CD4-positive, alpha-beta T cell treated with Interleukin-6 at 100 ng/mL for 8 hours (primary cell): ENCODE measurements around the gene CYP2D6.
A peak's percentile ranks its signal among the peaks of the same experiment; 100 is the strongest.
"Not testable (repeated sequence)": the region's sequence is repeated elsewhere in the genome, so short reads cannot be mapped to it uniquely, and the experiment has no call there.

Source experiments
- DNase-seq: peaks from one replicate; pipeline ENCODE4 v3.0.0-alpha.2; 2020; ENCODE audit warnings: mixed read lengths, low spot score

CYP2D6 gene

DNA sequence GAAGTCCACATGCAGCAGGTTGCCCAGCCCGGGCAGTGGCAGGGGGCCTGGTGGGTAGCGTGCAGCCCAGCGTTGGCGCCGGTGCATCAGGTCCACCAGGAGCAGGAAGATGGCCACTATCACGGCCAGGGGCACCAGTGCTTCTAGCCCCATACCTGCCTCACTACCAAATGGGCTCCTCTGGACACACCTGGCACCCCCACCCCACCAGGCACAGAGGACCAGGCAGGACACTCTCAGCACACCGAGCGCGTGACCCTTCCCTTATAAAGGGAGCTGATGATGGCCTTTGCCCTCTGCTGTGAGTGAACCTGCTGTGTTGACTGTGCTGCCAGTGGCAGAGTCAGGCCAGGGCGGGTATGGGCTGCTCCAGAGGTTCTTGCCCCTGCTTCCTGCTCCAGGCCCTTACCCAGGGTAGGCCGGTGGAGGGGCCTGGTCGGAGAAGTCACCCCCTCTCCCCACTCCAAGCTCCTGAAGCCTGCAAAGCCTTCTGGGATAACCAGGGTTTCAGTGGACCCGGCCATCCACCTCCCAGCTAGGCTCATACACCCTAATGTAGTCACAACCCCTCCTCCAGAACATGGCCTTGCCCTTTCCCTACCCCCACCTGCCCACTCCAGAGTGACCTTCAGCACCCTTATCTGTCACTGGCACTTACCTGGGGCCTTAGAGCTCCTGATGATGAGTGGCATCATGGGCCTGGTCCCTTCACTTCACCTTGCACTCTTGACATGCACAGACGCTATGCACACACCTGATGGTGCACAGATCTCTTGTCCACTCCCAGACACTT lies at the start of gene CYP2D6:
TSS of gene CYP2D6 (minus strand) at position 172 of the 793 bp plus-strand sequence. CDS start at position 153, 19 bp downstream.
- DNase-seq = not testable (repeated sequence)

DNA sequence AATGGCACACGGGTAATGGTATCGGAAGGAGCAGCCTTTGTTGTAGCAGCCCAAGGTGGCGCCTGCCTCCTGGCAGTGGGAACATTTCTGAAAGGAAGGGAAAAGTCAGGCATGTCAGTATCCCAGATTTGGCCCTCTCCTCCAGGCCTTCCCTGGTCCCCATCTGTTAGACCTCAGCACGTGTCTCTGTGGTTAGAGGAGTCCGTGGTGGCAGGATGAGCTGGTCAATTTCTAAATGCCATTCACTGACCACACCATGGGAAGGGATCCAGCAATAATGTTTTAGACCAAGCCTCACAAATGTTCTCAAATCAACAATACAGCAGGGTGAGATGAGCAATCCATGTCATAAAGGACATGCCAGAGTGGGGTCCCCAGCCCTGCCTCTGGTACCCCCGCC lies 49.0 kb upstream of the CYP2D6 start:
- no peak for DNase-seq

DNA sequence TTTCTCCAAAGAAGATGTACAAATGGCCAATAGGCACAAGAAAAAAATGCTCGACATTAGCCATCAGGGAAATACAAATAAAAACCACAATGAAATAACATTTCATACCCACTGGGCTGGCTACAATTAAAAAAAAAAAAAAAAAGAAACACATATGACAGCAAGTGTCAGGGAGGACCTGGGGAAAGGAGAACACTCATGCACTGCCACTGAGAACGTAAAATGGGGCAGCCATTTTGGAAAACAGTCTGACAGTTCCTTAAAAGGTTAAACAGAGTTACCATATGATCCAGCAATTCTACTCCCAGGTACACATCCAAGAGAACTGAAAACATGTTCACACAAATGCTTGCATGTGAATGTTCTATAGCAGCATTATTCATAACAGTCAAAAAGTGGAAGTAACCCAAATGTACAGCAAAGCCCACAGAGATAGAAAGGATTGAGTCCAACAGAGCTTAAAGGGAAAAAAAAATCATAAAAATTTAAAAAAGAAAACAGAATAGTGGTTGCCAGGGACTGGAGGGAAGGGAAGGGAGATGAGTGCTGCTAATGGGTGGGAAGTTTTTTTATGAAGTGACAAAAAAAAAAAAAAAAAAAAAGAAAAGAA lies 48.4 kb upstream of the CYP2D6 start:
- no peak for DNase-seq

DNA sequence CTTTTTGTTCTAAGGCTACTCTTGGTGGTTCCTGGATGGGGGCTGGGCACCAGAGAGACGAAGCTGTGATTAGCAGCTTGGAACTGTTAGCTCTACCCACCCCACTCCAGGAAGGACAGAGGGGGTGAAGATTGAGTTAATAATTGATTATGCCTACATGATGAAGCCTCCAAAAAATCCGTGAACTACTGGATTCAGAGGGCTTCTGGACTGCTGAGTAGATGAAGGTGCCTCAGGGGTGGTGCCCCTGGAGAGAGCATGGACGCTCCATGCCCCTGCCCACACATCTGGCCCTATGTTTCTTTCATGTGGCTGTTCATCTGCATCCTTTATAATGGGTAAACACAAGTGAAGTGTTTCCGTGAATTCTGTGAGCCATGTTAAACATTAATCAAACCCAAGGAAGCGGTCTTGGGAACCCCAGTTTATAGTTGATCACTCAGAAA lies 47.3 kb upstream of the CYP2D6 start:
- DNase-seq = no peak

DNA sequence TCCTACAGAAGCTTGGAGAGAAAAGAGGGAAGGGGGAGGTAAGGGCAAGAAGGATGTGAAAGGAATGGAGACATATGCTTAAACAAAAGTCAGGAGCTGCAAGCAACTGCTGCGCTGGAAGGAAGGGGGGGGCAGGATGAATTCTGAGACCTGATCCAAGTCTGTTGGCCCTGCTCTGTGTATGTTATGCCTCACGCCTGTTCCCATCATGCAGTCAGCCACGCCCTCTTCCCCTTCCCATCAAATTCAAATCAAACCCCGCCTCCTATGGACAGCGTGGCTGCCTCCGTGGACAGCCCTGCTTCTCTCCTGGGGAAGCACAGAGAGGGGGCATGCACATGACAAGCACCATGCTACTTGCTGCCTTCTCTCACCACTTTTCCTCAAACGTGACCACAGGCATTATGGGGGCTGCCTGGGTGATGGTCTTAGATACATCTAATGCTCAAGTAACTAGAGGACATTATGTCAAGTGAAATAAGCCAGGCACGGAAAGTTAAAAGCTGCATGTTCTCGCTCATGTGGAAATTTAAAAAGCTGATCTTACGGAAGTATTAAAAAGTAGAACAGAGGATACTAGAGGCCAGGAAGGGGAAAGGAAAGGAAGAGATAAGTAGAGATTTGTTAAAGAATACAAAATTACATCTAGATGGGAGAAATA lies 45.8 kb upstream of the CYP2D6 start:
- DNase-seq = no peak

DNA sequence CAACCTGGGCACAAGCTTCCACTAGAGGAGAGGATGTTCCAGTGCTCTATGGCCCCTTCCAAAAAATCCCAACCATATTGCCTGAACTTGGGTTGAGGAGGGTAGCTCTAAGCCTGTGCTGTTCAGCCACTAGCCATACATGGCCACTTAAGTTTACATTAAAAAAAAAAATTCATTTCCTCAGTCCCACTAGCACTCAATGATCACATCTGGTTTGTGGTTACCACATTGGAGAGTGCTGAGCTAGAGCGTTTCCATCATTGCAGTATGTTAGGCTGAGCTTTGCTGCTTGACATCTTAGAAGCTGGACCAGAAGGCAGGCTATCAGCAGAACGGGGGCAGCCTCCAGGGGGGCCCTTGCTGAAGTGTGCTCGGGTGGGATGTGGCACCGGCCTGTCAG lies 43.5 kb upstream of the CYP2D6 start:
- no peak for DNase-seq

DNA sequence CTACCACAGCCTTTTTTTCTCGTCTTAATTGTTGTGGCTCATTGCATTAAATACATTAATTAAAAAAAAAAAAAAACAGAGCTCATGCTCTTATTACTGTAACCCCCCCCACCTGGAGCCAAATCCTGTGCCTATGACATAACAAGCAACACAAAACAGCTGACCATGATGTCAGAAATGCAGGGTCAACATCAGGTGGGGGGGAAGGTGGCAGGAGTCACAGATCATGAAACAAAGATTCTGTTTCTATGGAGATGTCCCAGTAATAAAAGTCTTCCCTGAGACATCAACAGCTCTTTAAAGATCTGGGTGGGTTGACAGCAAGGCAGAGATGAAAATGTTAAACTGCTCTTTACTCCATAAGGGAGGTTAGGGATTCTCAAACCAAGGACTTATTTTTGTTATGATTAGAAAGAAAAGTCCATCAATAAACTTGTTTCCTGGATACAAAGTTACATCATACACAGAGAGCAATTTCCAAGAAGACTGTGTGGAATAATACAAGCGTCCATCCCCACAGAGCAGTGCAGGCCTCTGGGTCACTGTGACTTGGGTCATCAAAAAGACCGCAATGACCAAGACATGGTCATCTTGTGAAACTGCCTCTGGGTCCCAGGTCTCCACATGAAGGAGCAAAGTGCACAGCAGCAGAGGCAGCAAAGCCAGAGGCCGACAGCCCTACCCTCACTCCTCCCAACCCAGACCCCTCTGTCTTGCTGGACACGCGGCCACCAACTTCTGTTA lies 42.7 kb upstream of the CYP2D6 start:
- no peak for DNase-seq

DNA sequence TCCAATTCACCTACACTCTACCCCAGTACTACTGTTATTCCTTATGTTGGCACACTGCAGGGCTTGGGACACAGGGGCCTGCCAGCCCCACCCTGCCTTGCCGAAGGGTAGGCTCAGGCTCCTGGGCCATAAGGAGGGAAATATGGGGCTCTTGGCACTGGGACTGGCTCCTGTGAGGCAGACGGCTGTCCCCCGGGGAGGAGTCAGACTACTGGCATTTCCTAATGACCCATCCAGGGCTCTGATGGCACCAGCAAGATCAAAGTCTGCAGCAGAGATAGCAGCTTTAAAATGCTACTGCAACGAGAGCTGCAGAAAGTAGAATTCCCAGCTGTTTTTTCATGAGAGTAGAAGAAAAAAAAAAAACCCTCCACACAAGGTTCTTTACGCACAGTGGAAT lies 42.2 kb upstream of the CYP2D6 start:
- DNase-seq = no peak

DNA sequence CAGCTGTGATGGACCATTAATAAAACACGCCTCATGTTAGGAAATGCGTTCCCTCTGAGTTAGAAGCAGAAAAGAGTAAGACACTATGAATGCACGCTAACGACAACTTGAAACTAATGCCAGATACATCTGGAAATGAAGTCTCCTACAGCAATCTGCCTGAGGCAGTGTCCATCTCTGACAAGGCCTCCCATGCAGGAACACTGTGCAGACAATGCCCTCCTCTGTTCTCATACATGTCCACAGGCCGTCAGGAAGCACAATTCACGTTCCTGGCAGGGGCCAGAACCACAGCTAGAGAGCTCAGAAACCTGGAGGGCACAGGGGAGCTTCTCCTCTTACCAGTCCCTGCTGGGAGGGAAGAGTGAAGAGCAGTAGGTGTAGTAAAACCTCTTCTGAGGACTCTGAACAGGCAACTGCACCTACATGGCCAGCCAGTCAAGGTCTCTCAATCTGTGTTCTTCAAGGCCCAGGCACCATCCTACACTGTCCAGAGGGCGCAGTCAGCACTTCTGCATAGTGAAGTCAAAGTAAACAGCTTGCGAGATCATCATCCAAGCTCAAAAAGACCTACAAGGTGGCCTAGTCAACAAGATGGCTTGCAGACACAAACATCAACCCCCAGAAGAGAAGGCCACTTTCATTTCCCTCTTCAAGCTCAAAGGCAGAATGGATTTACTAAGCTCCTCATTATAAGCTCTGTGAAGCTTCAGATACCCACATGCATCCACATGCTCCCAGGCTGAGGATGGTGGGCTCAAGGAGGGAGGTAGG lies 41.5 kb upstream of the CYP2D6 start:
- DNase-seq = no peak

DNA sequence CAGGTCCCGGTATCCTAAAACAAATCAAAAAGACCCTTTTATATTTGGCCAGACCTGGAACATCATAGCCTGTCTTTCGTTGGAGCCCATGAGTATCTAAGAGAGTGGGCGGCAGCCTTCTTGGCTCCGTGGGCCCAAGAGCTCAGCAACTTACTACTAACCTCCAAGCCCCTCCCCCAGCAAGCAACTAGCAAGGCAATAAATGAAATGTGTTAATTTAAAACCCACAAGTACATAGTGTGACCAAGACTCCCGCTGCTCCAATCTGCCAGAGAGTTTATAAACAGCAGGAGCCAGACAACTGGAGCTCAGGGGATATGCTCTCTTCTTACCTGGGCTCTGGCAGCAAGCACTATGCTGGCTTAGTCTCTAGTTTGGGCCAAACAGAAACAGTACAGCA lies 40.8 kb upstream of the CYP2D6 start:
- no peak for DNase-seq

DNA sequence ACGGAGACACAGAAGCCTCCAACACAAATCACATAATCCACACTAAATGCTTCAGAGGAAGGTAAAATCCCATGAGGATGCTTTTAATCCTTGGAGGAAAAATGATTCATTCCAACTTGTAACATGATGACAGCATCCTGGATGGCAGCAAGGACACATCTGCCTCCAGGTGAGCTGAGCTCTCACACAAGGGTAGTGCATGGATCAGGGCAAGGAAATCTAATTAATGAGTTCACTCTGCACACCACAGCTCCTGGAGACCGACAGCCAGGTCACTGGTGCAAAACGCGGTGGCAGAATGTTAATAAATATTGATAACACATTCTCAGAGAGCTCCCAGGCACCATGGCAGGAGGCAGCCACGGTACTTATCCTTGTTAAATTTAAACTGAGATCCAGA lies 40.3 kb upstream of the CYP2D6 start:
- DNase-seq = no peak

DNA sequence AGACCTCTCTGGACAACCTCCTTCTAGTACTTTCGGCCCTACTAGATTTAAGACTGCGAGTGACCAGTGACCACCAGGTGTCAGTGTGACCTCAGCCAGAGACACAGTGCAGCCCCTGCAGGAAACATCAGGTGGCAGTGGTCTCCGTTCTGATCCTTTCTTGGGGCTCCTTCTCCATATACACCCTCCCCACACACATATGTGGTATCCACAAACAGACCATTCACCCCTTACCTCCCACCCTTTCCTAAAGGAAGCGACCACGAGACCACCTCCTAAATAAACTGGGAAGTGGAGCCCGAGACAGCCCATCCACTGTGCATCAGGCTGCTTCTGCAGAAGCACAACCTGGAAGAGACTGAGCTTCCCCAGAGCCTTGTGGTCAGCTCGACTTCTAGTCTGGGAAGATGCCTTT lies 38.5 kb upstream of the CYP2D6 start:
- DNase-seq = peak; percentile 80

DNA sequence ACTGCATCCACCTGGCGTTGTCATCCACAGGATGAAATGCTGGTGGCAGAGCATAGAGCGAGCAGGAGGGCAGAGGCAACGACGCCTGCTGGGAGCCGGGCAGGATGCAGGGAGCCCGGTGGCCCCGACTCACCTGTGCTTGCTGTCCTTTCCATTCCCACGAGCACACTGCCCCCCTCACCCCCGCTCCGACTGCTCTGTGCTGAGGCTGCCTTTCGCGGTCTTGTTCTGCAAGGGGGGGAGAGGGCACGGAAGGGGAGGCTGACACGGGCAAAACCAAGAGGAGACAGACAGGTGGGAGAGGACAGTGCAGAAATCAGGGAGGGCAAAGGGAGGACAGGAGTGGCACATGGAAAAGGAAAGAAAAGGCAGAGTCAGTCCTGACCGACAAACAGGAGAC lies 37.9 kb upstream of the CYP2D6 start:
- DNase-seq = no peak

DNA sequence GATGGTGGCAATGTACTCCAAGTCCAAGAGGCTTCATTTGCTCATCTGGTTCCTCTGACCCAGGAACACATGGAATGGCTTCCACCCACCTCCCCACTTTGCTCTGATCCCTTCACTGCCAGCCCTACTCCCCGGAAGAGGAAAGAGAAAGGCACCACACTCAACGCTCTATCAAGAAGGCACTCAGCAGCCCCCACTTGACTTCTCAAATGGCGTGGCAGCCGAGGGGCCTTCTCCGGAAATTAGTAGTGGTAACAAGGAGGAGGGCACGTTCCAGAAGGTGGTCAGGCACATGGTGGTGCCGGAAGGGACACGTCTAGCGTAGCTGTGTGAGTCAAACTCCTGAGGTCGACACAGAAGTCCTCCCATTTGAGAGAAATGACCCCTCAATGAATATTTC lies 36.5 kb upstream of the CYP2D6 start:
- no peak for DNase-seq

DNA sequence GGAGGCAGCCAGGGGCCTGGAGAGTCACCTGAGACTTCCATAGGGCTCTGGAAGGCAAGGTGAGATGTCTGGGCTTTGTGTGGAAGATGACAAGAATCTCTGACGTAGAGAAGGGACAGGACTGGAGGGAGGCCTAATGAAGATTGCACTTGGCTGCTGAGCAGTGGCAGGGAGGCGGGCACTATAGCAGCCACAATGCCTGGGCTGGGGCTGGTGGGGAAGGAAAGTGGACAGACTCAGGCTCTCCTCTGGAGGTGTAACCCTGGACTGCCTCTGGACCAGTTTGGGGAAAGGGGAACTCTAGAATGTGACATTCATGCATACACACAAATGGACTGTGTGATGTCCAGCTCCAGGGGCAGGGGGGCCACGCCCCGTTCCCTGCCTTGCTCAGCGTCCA lies 34.3 kb upstream of the CYP2D6 start:
- no peak for DNase-seq

DNA sequence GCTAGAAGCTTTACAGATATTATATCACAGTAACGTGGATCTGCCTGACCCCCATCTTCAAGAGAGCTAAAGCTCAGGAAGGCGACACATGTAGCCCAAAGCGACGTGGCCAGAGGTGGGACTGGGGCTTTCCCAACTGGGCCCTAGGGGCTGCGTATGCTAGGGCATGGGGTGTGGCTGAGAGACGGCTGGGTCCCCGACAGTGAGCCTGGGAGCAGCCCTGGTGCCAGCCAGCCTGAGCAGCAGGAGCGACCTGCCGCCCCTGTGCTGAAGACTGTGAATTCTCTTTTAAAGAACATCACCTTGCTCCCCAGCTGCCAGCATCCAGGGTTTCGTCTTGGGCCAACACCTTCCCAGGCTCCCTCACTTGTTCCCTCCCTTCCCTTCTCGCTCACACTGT lies 32.9 kb upstream of the CYP2D6 start:
- no peak for DNase-seq

DNA sequence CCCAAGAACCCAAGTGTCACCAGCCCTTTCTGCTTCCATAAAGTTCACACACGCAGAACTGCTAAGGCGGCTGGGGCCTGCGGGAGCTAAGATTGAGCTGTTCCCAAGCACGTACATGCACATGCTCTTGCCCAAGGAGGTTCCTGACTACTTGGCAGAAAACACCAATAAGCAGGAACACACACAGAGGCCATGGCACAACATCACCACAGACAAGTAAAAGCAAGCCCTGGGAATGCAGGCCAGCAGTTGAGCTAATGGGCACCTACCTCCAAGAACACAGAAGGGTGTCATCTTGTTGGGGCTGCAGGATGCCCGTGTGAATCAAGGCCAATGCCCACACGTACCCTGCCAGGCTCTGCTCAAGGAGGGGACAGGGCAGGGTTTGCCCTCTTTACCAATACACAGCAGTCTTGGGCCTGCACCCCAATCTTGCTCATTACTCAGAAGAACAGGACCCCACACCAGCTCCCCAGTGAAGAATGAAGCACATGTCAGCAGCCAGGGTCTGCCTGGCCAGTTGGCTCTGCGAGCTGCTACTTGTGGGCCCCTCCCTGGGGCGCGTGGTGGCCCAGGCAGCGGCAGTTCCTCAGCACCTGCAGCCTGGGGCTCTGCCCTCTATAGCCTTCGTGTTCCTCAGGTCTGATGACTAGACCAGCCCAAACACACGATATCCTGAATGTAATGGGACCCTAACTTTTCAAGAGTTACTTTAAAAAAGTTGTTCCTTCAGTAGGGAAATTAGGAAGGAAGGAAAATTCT lies 32.3 kb upstream of the CYP2D6 start:
- no peak for DNase-seq

DNA sequence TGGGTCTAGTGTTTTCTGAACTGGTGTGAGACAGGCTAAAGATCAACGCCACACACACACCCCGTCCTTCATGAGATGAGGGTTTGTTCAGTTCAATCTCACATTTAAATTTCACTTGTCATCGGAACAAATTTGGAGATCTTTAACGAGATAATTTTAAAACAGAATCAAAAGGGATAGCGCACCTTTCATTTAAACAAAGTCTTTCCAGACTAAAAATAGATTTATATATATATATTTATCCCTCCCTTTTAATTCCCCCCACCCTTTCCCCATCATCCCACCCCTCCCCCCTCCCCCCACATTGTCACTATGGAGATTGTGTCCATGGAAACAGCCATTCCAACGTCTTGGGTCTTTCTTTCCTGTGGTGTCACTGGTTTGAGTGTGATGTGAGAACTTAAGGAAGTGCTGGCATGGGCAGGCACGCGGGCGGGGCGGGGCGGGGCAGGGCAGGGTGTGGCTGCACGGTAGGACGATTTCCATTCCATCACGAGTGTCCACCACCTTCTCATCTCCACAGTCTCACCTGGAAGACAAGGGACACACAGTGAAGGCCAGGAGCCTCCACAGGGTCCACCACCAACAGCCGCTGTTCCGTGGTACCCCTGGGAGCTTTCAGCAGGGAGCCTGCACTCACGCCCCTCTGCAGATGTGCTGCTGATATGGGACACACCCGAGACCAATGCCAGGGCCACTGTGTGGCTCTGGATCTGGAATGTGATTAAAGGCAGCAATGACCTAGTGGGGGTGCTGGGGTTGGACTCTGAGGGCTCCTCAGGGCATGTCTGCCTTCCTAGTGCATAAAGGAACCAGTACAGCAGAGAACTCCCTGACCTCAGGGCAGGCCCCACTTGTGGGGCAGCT lies 30.5 kb upstream of the CYP2D6 start:
- DNase-seq = no peak

DNA sequence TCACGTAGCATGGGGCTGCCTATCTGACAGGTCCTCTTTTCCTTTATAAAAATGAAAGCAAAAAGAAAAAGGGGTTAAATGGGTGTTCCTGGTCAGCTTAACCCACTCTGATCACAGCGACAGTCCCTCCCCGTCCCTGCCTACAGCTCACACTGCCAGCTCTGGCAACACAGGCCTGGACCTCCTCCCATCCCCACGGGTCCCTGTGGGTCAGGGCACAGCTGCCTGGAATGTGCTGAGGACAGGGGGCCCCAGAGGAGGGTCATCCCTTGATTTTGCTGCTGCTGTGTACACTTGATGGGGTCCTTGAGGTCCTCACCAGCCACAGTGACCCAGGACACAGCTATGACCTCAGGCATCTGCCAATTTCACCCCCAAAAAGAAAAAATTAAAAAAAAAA lies 29.6 kb upstream of the CYP2D6 start:
- DNase-seq = no peak
